GM19240 (cell line): ENCODE measurements around the gene PPP1R1B.
"Not testable (repeated sequence)": the region's sequence is repeated elsewhere in the genome, so short reads cannot be mapped to it uniquely, and the experiment has no call there.

Experiments used
- DNase-seq: peaks from one replicate; pipeline ENCODE4 v3.0.0; 2011; ENCODE audit warnings: low spot score; ENCODE audit not compliant: insufficient read length

The PPP1R1B gene

GRCh38 chr17:39626171-39627046 is at the start of gene PPP1R1B:
Gene PPP1R1B (plus strand): TSS chr17:39626952. CDS start chr17:39627393, 441 bp downstream.
- no peak for DNase-seq

- no peak for DNase-seq
These were observed 48.5 kb upstream of the PPP1R1B start for GRCh38 chr17:39578272-39578671.

- no peak for DNase-seq
These were observed 47.3 kb upstream of the PPP1R1B start for GRCh38 chr17:39579318-39580081.

GRCh38 chr17:39580082-39580468 is 46.7 kb upstream of the PPP1R1B start:
- DNase-seq: no peak

GRCh38 chr17:39581071-39581758 is 45.5 kb upstream of the PPP1R1B start:
- DNase-seq: no peak

GRCh38 chr17:39581759-39582085 is 45.0 kb upstream of the PPP1R1B start:
- DNase-seq: no peak

GRCh38 chr17:39582658-39583057 is 44.1 kb upstream of the PPP1R1B start:
- no peak for DNase-seq

GRCh38 chr17:39590180-39590579 is 36.6 kb upstream of the PPP1R1B start:
- not testable (repeated sequence) for DNase-seq

GRCh38 chr17:39591958-39592954 is 34.5 kb upstream of the PPP1R1B start:
- no peak for DNase-seq

GRCh38 chr17:39593371-39593770 is 33.4 kb upstream of the PPP1R1B start:
- DNase-seq: no peak

GRCh38 chr17:39595294-39595693 is 31.5 kb upstream of the PPP1R1B start:
- DNase-seq: no peak

- DNase-seq: no peak
These were observed 30.7 kb upstream of the PPP1R1B start for GRCh38 chr17:39595928-39596510.

GRCh38 chr17:39596543-39597267 is 30.0 kb upstream of the PPP1R1B start:
- no peak for DNase-seq

GRCh38 chr17:39597372-39598046 is 29.2 kb upstream of the PPP1R1B start:
- DNase-seq: no peak

- DNase-seq: no peak
These were observed 28.7 kb upstream of the PPP1R1B start for GRCh38 chr17:39598047-39598481.

GRCh38 chr17:39598630-39599003 is 28.1 kb upstream of the PPP1R1B start:
- DNase-seq: no peak

- no peak for DNase-seq
These were observed 27.6 kb upstream of the PPP1R1B start for GRCh38 chr17:39599004-39599664.

- no peak for DNase-seq
These were observed 27.0 kb upstream of the PPP1R1B start for GRCh38 chr17:39599665-39600231.
